ENCODE results near the gene ATP6V0A1.

- TF ChIP-seq GATA2 (IDR thresholded peaks at IDR 0.05; ENCODE audit: low read depth, low read length) (no peak), GATA3 (IDR thresholded peaks at IDR 0.05; ENCODE audit: low read depth, low read length) (no peak)
These were observed 107.7 kb downstream of the ATP6V0A1 start for GRCh38 chr17:42566215-42566882.

Measured in SH-SY5Y (cell line).